Endothelial cell of umbilical vein (primary cell): ENCODE results near the gene PRUNE2. TPM values are rescaled to one million over a fixed set of nuclear protein-coding genes. Genes with fewer than 3 reads are reported as not detected.

Experiments used
- BruUV-seq: library from RNA; stranded (reverse); fragments of 400-500 nt; replicated peaks from 2 replicates; lab custom pipeline; 2021; lab: Mats Ljungman, UMichigan
- CTCF ChIA-PET: fragments of 300-600, 350-600 bp; sonication (Branson Sonifier 250); formaldehyde crosslinking; loops from one replicate; lab custom pipeline; 2021; ENCODE audit warnings: antibody characterized with exemption, inconsistent platforms; lab: Charles Lee
- POLR2A ChIA-PET: fragments of 300-600, 350-600 bp; sonication (Branson Sonifier 250); formaldehyde crosslinking; loops from one replicate; lab custom pipeline; 2021; ENCODE audit warnings: antibody characterized with exemption, inconsistent platforms; lab: Charles Lee
- DNase-seq: peaks from one replicate; pipeline ENCODE4 v3.0.0-alpha.2; 2011; ENCODE audit warnings: low read depth, low spot score
- FAIRE-seq: peaks from 2 replicates; lab custom pipeline; 2011; peaks lifted over from hg19 to GRCh38; lab: Jason Lieb, UNC
- H2AFZ ChIP-seq: 2 replicates; pipeline ENCODE4 v1.6.0; 2012; ENCODE audit warnings: low read depth, low read length, control low read depth, inconsistent platforms
- H3K27ac ChIP-seq: 2 replicates; pipeline ENCODE4 v1.5.1; 2011; ENCODE audit warnings: low read depth, mild to moderate bottlenecking, control low read depth, low read length, moderate library complexity; ENCODE audit not compliant: insufficient read depth
- H3K27me3 ChIP-seq, 2 experiments: 2 replicates each; pipeline versions ENCODE4 v1.6.0 to v1.6.1; 2011; ENCODE audit warnings: low read length in 2 of 2, mixed read lengths in 1 of 2; ENCODE audit not compliant: control insufficient read depth in 2 of 2, insufficient read depth in 2 of 2
- H3K36me3 ChIP-seq, 2 experiments: 2 replicates in 1 of 2; 3 replicates in 1 of 2; pipeline ENCODE4 v1.5.1; 2011; ENCODE audit warnings: low read length in 2 of 2, mild to moderate bottlenecking in 1 of 2, moderate library complexity in 1 of 2; ENCODE audit not compliant: control insufficient read depth in 2 of 2, insufficient read depth in 2 of 2; ENCODE audit errors: extremely low read depth in 1 of 2
- H3K4me1 ChIP-seq: 3 replicates; pipeline ENCODE4 v1.5.1; 2011; ENCODE audit warnings: mild to moderate bottlenecking, low read length; ENCODE audit not compliant: control insufficient read depth, insufficient read depth; ENCODE audit errors: extremely low read depth
- H3K4me2 ChIP-seq: 2 replicates; pipeline ENCODE4 v1.6.1; 2011; ENCODE audit warnings: low read length, control low read depth, mixed read lengths; ENCODE audit not compliant: insufficient read depth
- H3K4me3 ChIP-seq, 3 experiments: fragments of 200-600 bp in 1 of 3; sonication (generic), shearing (Covaris generic) in 1 of 3; replicated peaks in 1 of 3; 2 replicates each; pipeline ENCODE4 v1.5.1; 2011 to 2016; ENCODE audit warnings: control low read depth in 3 of 3, low read length in 3 of 3, mild to moderate bottlenecking in 2 of 3, inconsistent platforms in 1 of 3, low read depth in 1 of 3, moderate library complexity in 1 of 3; ENCODE audit not compliant: insufficient read depth in 1 of 3
- H3K79me2 ChIP-seq: 2 replicates; pipeline ENCODE4 v1.6.0; 2012; ENCODE audit warnings: low read length, inconsistent platforms; ENCODE audit not compliant: control insufficient read depth, insufficient read depth
- H3K9ac ChIP-seq: replicated peaks from 2 replicates; pipeline ENCODE3; 2011; ENCODE audit warnings: low read length, control low read depth; ENCODE audit not compliant: insufficient read depth; ENCODE audit errors: extremely low read depth
- H3K9me1 ChIP-seq: replicated peaks from 3 replicates; pipeline ENCODE4 v1.6.0; 2011; ENCODE audit warnings: mild to moderate bottlenecking, low read length; ENCODE audit not compliant: control insufficient read depth, insufficient read depth; ENCODE audit errors: extremely low read depth
- H3K9me3 ChIP-seq: replicated peaks from 2 replicates; pipeline ENCODE4 v1.5.1; 2012; ENCODE audit warnings: low read length, inconsistent platforms; ENCODE audit not compliant: control insufficient read depth, insufficient read depth
- H4K20me1 ChIP-seq: replicated peaks from 2 replicates; pipeline ENCODE3; 2011; ENCODE audit warnings: mild to moderate bottlenecking, low read length; ENCODE audit not compliant: control insufficient read depth, insufficient read depth; ENCODE audit errors: extremely low read depth
- GATA2 ChIP-seq: IDR thresholded peaks from 2 replicates; pipeline ENCODE4 v1.7.0; 2011; ENCODE audit warnings: low read depth, mild to moderate bottlenecking, moderate library complexity, mixed read lengths, low read length; ENCODE audit not compliant: insufficient read length, insufficient read depth
- JUN ChIP-seq: IDR thresholded peaks from 2 replicates; pipeline ENCODE4 v1.6.1; 2011; ENCODE audit warnings: borderline replicate concordance, low read depth; ENCODE audit not compliant: insufficient read length, insufficient read depth
- POLR2AphosphoS5 ChIP-seq: IDR thresholded peaks from 2 replicates; pipeline ENCODE4 v1.6.1; 2012; ENCODE audit warnings: low read depth, mild to moderate bottlenecking, control low read depth, low read length, moderate library complexity; ENCODE audit not compliant: insufficient read depth
- dilution Hi-C: fragments of 300-500 bp; cut with MboI; formaldehyde crosslinking; loops from one replicate; pipeline ENCODE4 v1.15.0; 2019; ENCODE audit warnings: low sequenced_read_pairs; ENCODE audit not compliant: extremely low pct_ligation_motif_present
- intact Hi-C: fragments of 100-400 bp; cut with micrococcal nuclease; formaldehyde crosslinking; loops from one replicate; pipeline ENCODE4 v1.10.0; 2022
- polyA plus RNA-seq, 4 experiments: library from polyadenylated mRNA; depleted of rRNA in 3 of 4; stranded (reverse) in 3 of 4; unstranded in 1 of 4; fragments of >200 nt; gene quantifications; 2 replicates each; pipeline versions ENCODE4 v1.2.1 to v1.2.3, GENCODE V29; 2011 to 2012; ENCODE audit warnings: missing spikeins in 1 of 4
- total RNA-seq: library from RNA; stranded (reverse); gene quantifications from 2 replicates; pipeline ENCODE4 v1.2.3, GENCODE V29; 2021
- TF ChIP-seq, protein P1 (sequence below), 2 donors: IDR thresholded peaks; 1 replicate in 1 of 2; 2 replicates in 1 of 2; pipeline ENCODE4 v1.5.1; 2011; ENCODE audit warnings: low read length in 2 of 2, mild to moderate bottlenecking in 2 of 2, moderate library complexity in 2 of 2, control low read depth in 1 of 2, inconsistent platforms in 1 of 2, low read depth in 1 of 2; ENCODE audit not compliant: insufficient read depth in 1 of 2; ENCODE audit errors: extremely low read depth in 1 of 2
- TF ChIP-seq, protein P2 (sequence below): IDR thresholded peaks from 2 replicates; pipeline ENCODE4 v1.6.1; 2011; ENCODE audit not compliant: insufficient read depth, insufficient read length

The PRUNE2 gene
- total and polyA plus RNA-seq, 2 donors (not counting 3 experiments of a cell fraction or from before 2014, with no cell fraction given), result 15.8 to 21.7 TPM

DNA sequence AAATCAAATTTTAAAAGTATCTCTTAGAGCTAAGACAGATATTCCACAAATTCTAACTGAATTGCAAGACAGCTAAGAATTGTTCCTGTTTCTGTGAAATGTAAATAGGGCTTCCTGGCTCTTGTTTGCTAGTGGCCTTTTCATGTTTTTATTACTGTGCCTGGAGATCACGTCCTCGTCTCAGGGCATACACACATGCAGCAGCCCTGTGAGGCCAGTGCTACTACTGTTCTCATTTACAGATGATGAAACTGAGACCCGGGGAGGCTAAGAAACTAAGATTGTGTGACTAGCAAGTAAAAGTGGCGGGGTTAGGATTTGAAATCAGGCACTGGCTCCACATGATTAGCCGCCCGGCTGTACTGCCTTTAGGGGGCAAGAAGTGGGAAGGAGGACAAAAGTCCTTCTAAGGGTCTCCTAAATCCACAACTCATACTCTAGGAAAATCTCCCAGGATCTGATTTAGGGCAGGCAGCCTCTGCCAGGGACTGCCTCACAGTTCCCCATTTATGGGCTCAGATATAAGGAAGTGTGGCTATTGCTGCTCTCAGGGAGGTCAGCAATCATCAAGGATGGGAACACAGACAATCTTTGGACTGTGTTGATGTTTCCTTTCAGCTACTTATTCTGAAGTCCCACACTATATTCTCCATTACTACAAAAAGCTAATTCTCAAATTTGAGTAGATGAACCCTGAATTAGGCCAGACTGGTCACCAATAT is 7.9 kb downstream of the PRUNE2 start:
- Histone ChIP-seq H3K79me2 (no peaks in the 10 kb centered on the region), H3K27ac (no peak overlapping the region), H3K36me3 (no peaks in the 10 kb centered on the region), H4K20me1 (no peaks in the 10 kb centered on the region), H3K27me3 (peaks cover 3 to 7% of the 10 kb centered on the region in 2 experiments), H2AFZ (no peak overlapping the region), H3K4me1 (no peaks in the 10 kb centered on the region), H3K9me3 (no peaks in the 10 kb centered on the region), H3K9ac (no peak overlapping the region), H3K4me2 (no peak overlapping the region), H3K9me1 (no peaks in the 10 kb centered on the region), H3K4me3 (no peak overlapping the region)
- TF ChIP-seq, protein P1, sequence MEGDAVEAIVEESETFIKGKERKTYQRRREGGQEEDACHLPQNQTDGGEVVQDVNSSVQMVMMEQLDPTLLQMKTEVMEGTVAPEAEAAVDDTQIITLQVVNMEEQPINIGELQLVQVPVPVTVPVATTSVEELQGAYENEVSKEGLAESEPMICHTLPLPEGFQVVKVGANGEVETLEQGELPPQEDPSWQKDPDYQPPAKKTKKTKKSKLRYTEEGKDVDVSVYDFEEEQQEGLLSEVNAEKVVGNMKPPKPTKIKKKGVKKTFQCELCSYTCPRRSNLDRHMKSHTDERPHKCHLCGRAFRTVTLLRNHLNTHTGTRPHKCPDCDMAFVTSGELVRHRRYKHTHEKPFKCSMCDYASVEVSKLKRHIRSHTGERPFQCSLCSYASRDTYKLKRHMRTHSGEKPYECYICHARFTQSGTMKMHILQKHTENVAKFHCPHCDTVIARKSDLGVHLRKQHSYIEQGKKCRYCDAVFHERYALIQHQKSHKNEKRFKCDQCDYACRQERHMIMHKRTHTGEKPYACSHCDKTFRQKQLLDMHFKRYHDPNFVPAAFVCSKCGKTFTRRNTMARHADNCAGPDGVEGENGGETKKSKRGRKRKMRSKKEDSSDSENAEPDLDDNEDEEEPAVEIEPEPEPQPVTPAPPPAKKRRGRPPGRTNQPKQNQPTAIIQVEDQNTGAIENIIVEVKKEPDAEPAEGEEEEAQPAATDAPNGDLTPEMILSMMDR (IDR thresholded peaks at IDR 0.05; ENCODE audit: extremely low read depth in 1 of 2, insufficient read depth in 1 of 2, low read depth in 1 of 2, low read length in 2 of 2), result no peak
- TF ChIP-seq JUN (no peak), POLR2AphosphoS5 (no peak), GATA2 (no peak)
- TF ChIP-seq, protein P2, sequence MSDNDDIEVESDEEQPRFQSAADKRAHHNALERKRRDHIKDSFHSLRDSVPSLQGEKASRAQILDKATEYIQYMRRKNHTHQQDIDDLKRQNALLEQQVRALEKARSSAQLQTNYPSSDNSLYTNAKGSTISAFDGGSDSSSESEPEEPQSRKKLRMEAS, result no peak
- intact Hi-C loops, result no loop called here
- dilution Hi-C loops, result no loop called here
- DNase-seq (no peak), FAIRE-seq (no peak)
- no TSS peak for BruUV-seq
- ChIA-PET CTCF (no interaction called here), POLR2A (no interaction called here)
